ENCODE data around the gene ZFP14. TPM values are rescaled to one million over a fixed set of nuclear protein-coding genes. Genes with fewer than 3 reads are reported as not detected.

ZFP14 gene
- 7.1 and 9.4 TPM in 2 replicates for total RNA-seq (2014; rRNA removed; shearing (Covaris generic))

- in situ Hi-C loops (cut with HindIII; ENCODE audit: low sequenced_read_pairs), result no loop called here
- DNase-seq (ENCODE audit: low spot score), result peak; percentile 95
Observed at GRCh38 chr19:36378625-36379509, at the start of gene ZFP14. TSS of gene ZFP14 (minus strand) at chr19:36379201. CDS start at chr19:36367892, 11,309 bp downstream.

GRCh38 chr19:36423925-36424324 is 44.9 kb upstream of the ZFP14 start:
- DNase-seq (ENCODE audit: low spot score), result no peak
- in situ Hi-C loops (cut with HindIII; ENCODE audit: low sequenced_read_pairs), result no loop called here

DNA sequence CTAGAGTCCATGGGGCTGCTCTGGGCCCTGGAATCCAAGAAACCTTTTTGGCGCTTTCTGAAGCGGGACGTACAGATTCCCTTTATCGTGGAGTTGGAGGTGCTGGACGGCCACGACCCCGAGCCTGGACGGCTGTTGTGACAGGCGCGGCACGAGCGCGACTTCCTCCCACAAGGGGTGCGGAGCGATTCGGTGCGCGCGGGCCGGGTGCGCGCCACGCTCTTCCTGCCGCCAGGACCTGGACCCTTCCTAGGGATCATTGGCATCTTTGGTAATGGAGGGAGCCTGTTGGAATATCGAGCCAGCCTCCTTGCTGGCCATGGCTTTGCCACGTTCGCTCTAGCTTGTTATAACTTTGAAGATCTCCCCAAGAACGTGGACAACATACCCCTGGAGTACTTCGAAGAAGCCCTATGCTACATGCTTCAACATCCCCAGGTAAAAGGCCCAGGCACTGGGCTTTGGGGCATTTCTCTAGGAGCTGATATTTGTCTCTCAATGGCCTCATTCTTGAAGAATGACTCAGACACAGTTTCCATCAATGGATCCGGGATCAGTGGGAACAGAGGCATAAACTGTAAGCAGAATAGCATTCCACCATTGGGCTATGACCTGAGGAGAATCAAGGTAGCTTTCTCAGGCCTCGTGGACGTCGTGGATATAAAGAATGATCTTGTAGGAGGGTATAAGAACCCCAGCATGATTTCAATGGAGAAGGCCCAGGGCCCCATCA is 42.9 kb upstream of the ZFP14 start:
- in situ Hi-C loops (cut with HindIII; ENCODE audit: low sequenced_read_pairs), result no loop called here

GRCh38 chr19:36420961-36421748 is 42.2 kb upstream of the ZFP14 start:
- in situ Hi-C loops (cut with HindIII; ENCODE audit: low sequenced_read_pairs), result no loop called here
- DNase-seq (ENCODE audit: low spot score), result peak; percentile 41

More for the DNA sequence above, 42.9 kb upstream of the ZFP14 start:
- DNase-seq (ENCODE audit: low spot score), result peak; percentile 3

DNA sequence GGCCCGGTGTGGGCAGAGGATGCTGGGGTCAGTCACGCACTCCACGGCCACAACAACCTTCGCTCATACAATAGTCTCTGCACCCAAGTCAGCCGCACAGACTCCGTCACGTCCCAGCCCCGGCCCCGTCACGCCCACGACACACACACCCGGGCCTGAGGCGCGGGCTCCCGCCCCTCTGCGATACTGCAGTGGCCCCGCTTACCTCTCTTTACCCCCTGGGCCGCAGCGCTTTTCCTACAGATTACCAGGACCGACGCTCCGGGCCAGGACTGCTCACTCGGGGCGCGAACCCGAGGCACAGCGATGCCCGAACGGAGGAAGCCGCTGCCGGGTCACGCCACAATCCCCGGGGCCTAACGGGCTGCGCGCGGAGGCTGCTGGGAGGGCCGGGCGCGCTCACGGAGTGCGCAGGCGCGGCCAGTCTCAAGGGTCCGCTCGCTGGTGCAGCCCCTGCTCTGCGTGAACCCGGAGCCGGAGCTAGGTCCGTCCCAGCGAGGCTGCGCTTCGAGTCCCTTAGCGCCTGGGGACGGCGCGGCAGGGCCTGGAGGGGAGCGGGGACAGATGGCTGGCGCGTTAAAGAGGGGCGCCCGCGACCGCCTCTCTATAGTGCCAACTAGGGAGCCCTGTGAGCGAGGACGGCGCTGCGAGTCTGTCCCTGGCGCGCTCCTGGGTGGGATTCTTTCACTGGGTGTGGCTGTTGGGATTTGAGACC is 39.4 kb upstream of the ZFP14 start, which contains the start of gene ZFP82:
Gene ZFP82 (minus strand): TSS at position 358 of the 715 bp plus-strand sequence. CDS start 8,855 bp downstream, outside the sequence.
- peak; percentile 77 for DNase-seq (ENCODE audit: low spot score)
- in situ Hi-C loops (cut with HindIII; ENCODE audit: low sequenced_read_pairs), result no loop called here

DNA sequence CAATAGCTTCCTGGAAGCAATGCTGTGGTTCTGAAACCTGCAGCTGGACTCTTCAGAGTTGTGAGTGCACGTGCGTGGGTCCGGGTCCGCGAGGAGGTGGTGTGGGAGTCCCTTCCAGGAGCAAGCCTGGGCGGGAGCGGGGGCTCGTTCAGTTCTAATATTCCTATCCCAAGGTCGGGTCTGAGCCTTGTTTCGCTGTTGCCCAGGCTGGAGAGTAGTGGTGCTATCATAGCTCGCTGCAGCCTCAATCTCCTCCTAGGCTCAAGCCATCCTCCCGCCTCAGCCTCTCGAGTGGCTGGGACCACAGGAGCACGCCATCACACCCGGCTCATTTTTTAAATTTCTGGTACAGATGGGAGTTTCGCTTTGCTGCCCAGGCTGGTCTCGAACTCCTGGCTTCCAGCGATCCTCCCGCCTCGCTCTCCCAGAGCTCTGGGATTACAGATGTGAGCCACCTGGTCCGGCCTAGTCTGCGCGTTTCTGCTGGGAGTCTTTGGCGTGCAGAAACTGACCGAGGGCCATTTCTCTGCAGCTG is 38.8 kb upstream of the ZFP14 start:
- in situ Hi-C loops (cut with HindIII; ENCODE audit: low sequenced_read_pairs), result no loop called here
- no peak for DNase-seq (ENCODE audit: low spot score)

GRCh38 chr19:36409841-36410240 is 30.8 kb upstream of the ZFP14 start:
- no peak for DNase-seq (ENCODE audit: low spot score)
- in situ Hi-C loops (cut with HindIII; ENCODE audit: low sequenced_read_pairs), result no loop called here

DNA sequence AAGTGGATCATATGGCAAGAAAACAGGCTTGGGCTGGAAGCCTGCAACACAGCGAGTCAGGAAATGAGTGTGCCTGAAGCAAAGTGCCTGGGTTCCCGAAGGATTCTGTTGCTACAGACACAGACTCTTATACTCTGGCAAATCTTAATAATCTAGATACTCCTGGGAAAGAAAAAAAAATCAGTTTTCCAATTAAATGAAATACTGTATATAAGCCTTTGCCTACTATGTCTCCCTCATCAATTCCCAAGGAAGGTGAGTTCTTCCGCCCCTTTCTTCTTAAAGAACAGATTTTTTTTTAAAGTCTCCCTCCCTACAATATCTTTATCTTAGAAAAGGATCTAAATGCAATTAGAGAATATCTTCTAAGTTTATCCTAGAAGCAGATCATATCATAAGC is 29.1 kb upstream of the ZFP14 start:
- no peak for DNase-seq (ENCODE audit: low spot score)
- in situ Hi-C loops (cut with HindIII; ENCODE audit: low sequenced_read_pairs), result no loop called here

DNA sequence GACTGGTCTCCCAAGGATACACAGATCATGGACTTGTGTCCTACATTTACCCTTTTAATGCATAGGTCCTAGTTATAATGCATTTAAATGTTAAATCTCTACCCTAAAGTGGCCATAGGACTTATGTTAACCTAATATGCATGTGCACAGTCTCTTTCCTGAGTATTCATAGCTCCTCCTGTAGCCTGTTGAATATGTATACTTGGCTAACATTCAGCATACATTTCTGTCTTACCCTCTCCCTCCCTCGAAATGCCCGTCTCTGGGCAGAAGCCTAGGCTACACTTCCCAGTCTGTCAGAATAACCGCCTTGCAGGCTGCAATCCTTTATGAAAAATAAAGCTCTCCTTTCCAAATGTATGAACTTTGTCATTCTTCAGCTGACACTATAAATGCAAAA is 25.5 kb upstream of the ZFP14 start:
- in situ Hi-C loops (cut with HindIII; ENCODE audit: low sequenced_read_pairs), result no loop called here
- DNase-seq (ENCODE audit: low spot score), result no peak

- in situ Hi-C loops (cut with HindIII; ENCODE audit: low sequenced_read_pairs), result no loop called here
- no peak for DNase-seq (ENCODE audit: low spot score)
Observed at GRCh38 chr19:36401475-36401874, 22.5 kb upstream of the ZFP14 start.

GRCh38 chr19:36398571-36398970 is 19.6 kb upstream of the ZFP14 start:
- DNase-seq (ENCODE audit: low spot score), result no peak
- in situ Hi-C loops (cut with HindIII; ENCODE audit: low sequenced_read_pairs), result no loop called here

- in situ Hi-C loops (cut with HindIII; ENCODE audit: low sequenced_read_pairs), result no loop called here
- DNase-seq (ENCODE audit: low spot score), result no peak
Observed at GRCh38 chr19:36392916-36393673, 14.1 kb upstream of the ZFP14 start.

DNA sequence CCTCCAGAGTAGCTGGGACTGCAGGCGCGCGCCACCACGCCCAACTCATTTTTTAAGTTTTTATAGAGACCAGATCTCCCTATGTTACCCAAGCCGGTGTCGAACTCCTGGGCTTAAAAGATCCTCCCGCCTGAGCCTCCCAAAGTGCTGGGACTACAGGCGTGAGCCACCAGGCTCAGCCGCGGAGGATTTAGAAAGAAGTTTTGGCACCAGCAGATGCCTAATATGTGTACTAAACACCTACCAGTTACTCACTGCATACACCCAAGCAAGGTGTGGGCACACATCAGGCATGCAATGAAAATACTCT is 464 bp upstream of the ZFP14 start:
- in situ Hi-C loops (cut with HindIII; ENCODE audit: low sequenced_read_pairs), result no loop called here
- no peak for DNase-seq (ENCODE audit: low spot score)

GRCh38 chr19:36377541-36378178 is 1.3 kb downstream of the ZFP14 start:
- in situ Hi-C loops (cut with HindIII; ENCODE audit: low sequenced_read_pairs), result no loop called here
- DNase-seq (ENCODE audit: low spot score), result peak; percentile 26

DNA sequence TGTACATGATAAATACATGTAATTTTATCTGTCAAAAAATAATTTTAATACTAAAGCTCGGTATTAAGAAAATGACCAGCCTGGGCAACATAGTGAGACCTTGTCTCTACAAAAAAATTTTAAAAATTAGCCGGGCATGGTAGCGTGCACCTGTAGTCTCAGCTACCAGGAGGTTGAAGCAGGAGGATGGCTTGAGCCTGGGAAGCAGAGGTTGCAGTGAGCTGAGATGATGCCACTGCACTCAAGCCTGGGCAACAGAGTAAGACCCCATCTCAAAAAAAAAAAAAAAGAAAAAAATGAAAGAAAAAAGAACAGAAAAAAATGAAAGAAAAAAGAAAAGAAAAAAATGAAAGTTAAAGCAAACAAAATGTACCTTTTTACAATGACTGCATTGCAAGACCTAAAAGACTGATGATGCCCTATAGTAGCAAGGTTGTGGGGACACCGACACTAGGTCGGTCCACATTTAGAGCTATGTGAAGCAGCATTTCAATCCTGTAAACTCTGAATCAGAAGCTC is 5.3 kb downstream of the ZFP14 start:
- in situ Hi-C loops (cut with HindIII; ENCODE audit: low sequenced_read_pairs), result no loop called here
- no peak for DNase-seq (ENCODE audit: low spot score)

GRCh38 chr19:36371886-36372285 is 7.1 kb downstream of the ZFP14 start:
- in situ Hi-C loops (cut with HindIII; ENCODE audit: low sequenced_read_pairs), result no loop called here
- DNase-seq (ENCODE audit: low spot score), result no peak

GRCh38 chr19:36363845-36364244 is 15.2 kb downstream of the ZFP14 start:
- in situ Hi-C loops (cut with HindIII; ENCODE audit: low sequenced_read_pairs), result no loop called here
- no peak for DNase-seq (ENCODE audit: low spot score)

Data from G401 (cell line).